PC-9 (cell line): ENCODE data around the gene RASSF4.

Experiments used
- EZH2 ChIP-seq: fragments of 200-600 bp; sonication (generic); IDR thresholded peaks from 2 replicates; pipeline ENCODE4 v1.8.0; 2017; ENCODE audit warnings: antibody characterized with exemption, low read depth
- TF ChIP-seq, protein P1 (sequence below): fragments of 200-600 bp; sonication (generic); conservative IDR thresholded peaks from 2 replicates; pipeline ENCODE4 v1.6.1; 2017; ENCODE audit warnings: mixed run types, antibody characterized with exemption, mild to moderate bottlenecking, moderate library complexity

DNA sequence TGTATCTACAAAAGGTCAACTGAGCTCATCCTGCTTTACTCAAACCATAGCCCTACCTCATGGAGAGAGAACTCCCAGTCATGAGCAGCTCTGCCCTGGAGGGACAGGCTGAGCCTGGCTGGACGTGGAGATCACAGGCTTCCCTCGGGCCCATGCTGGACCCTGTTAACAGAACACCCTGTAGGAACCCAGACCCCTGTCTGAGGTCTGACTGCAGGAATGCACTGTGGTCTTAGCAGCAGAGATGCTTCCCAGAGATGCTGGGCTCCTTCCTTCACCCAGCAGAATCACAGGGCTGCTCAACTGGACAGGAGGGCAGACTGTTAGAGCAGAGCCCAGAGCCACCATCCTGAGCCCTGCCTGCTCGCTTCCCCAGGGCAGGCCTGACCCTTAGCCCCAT lies 47.7 kb upstream of the RASSF4 start:
- TF ChIP-seq EZH2, result no peak
- TF ChIP-seq, protein P1, sequence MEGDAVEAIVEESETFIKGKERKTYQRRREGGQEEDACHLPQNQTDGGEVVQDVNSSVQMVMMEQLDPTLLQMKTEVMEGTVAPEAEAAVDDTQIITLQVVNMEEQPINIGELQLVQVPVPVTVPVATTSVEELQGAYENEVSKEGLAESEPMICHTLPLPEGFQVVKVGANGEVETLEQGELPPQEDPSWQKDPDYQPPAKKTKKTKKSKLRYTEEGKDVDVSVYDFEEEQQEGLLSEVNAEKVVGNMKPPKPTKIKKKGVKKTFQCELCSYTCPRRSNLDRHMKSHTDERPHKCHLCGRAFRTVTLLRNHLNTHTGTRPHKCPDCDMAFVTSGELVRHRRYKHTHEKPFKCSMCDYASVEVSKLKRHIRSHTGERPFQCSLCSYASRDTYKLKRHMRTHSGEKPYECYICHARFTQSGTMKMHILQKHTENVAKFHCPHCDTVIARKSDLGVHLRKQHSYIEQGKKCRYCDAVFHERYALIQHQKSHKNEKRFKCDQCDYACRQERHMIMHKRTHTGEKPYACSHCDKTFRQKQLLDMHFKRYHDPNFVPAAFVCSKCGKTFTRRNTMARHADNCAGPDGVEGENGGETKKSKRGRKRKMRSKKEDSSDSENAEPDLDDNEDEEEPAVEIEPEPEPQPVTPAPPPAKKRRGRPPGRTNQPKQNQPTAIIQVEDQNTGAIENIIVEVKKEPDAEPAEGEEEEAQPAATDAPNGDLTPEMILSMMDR, result no peak
